Measurements from ENCODE around the gene IRAK1.
A peak's percentile ranks its signal among the peaks of the same experiment; 100 is the strongest.
"Not testable (repeated sequence)": the region's sequence is repeated elsewhere in the genome, so short reads cannot be mapped to it uniquely, and the experiment has no call there.

Gene IRAK1

GRCh38 chrX:154018518-154019060, 1.1 kb downstream of the IRAK1 start:
- no peak for DNase-seq

- DNase-seq, result no peak
Measured at GRCh38 chrX:154017766-154018517, 1.8 kb downstream of the IRAK1 start.

DNA sequence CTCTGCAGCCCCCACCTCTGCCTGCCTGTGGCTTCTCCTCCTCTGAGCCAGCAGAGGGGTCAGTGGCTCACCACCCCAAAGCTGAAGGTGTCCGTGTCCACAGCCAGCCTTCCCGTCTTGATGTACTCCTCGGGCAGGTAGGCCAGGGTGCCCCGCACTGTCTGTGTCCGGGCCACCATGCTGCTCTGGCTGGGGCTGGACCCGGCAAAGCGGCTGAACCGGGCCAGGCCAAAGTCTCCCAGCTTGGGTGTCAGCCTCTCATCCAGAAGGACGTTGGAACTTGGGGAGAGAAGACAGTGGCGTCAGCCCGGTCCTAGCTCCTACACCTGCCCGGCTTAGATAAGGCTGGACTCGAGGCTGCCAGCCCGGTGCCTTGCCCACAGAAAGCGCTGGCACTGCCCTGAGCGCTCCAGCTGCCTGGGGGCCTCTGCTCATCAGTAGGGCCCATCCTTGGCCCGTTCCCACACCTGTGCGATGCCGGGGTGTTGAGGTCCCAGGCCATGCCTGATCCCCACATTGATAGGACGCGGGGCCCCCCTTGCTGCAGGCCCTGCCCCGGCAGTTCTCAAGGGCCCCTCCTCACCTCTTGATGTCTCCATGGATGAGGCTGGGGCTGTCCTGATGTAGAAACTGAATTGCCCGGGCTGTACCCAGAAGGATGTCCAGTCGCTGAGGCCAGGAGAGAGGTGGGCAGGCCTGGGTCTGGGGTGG, 3.2 kb downstream of the IRAK1 start:
- no peak for DNase-seq

GRCh38 chrX:154015581-154016264, 4.0 kb downstream of the IRAK1 start:
- DNase-seq, result no peak

DNA sequence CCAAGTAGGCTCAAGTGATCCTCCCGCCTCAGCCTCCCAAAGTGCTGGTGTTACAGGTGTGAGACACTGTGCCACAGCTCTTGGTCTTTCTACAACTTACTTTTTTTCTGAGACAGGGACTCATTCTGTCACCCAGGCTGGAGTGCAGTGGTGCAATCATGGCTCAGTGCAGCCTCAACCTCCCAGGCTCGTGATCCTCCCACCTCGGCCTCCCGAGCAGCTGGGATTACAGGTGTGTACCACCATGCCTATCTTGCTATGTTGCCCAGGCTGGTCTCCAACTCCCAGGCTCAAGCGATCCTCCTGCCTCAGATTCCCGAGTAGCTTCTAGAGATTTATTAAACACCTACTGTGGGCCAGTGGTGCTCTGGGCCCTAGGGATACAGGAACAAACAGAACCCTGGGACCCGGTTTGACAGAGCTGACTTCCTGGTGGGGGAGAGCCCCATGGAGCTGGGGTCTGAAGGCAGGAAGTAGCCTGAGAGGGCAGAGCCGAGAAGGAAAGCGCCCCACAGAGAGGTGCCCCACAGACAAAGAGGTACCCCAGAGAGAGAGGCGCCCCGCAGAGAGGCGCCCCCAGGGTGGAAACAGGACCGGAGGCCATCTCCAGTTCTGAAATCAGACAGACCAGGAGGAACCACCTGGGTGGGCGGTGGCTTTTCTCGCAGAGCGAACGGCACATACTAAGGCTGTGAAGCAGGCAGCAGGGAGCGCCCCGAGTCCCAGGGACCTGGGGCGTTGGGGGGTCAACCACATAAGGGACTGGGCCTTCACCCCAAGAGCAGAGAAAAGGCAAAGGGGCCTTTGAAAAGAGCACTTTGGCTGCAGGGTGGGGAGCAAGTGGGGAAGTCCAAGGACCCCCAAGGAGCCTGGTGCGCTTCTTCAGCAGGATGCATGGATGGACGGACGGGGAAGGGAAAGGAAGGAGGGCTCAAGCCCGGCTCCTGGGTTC, 5.0 kb downstream of the IRAK1 start:
- no peak for DNase-seq

DNA sequence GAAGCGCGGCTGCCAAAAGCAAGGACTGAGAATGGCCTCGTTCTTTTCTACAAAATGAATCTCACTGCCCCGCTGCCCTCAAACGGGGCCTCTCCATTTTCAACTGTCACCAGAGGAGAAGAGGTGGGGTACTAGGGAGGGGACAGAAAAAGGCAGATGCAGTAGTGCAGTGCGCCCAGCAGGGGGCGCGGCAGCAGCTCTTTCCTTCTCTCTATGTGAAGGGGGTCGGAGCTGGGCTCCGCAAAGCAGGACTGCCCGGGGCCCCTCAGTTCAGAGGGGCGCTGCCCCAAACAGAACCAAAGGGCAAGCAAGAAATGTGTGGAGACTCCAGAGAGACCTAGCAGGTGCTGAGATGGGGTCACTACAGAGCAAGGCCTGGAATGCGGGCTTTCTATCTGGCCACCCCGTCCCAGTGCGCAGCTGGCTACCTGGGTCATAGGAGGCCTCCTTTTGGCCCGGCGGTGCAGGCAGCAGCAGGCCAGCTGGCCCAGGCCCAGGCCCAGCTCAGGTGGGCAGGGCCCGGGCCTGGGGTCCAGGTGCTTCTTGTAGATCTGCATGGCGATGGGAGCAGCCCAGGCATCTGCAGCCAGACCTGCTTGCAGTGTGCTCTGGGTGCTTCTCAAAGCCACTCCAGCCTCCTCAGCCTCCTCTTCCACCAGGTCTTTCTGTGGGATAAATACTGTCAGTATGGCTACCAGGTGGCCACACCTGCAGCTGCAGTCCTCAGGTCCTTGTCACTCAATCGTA, 5.9 kb downstream of the IRAK1 start:
- no peak for DNase-seq

GRCh38 chrX:154013001-154013421, 6.7 kb downstream of the IRAK1 start:
- DNase-seq, result no peak

GRCh38 chrX:154012336-154012991, 7.2 kb downstream of the IRAK1 start:
- DNase-seq, result no peak

GRCh38 chrX:154011376-154012335, 8.0 kb downstream of the IRAK1 start:
- DNase-seq, result no peak

- DNase-seq, result no peak
Measured at GRCh38 chrX:154010330-154011087, 9.2 kb downstream of the IRAK1 start.

GRCh38 chrX:154008521-154008920, 11.2 kb downstream of the IRAK1 start:
- DNase-seq, result peak; percentile 24

DNA sequence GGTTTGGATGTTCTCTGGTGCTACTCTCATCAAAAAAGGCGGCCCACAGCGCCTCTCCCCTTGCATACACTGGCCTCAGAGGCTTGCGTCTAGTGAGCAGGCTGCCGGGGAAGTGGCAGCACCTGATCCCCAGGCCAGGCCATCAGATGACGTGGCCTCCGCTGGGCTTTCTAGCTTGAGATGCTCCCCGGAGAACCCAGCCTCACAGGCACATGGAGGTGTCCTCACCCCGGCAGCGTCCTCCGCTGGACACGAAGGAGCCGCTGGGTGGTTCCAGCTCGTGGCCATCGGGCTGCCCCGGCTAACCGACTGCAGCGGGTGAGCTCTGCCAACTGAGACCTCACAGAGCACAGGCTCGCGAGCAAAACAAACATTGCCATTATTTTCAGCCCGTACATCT, 12.8 kb downstream of the IRAK1 start:
- no peak for DNase-seq

- no peak for DNase-seq
Measured at GRCh38 chrX:154004315-154004714, 15.4 kb downstream of the IRAK1 start.

DNA sequence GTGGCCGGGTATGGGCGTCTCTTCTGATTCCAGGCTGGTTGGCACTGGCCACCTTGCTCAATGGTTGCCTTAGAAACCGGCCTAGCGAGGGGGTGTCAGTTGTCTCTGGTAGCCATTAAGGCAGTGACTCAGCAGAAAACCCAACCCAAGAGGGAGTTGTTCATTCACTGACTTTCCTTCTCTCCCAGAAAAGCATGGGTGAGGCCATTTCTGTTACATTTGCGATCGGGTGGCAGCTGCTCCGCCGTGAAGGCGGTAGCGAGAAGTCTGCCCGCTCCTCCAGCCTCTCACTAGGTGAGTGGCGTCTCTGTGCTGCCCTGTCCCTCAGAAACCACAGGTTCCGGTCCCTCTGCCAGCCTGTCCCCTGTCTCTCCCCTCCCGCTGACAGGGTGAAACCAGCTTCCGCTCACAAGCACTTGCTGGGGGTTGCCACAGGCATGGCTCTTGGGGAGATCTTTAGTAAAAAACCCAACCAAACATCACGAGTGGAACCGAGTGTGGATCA, 17.4 kb downstream of the IRAK1 start:
- peak; percentile 84 for DNase-seq

DNA sequence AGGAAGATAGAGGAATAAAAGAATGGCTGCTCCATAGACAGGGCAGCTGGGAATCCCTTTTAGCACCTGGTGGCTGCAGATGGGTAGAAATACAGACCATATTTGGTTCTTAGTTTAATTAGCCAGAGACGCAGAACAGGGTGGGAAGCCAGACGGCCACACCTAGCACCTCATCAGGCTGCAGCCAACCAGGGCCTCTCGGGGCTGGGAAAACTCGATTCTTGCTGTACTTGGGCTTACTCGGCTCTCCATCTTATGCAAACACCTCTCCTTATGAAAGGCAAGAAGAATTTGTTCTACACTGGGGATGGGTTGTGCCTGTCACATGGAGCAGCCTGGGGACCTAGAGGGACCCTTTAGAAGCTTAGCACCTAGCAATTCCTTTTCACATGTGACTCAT, 19.7 kb downstream of the IRAK1 start:
- DNase-seq, result no peak

- DNase-seq, result no peak
Measured at GRCh38 chrX:153999359-154000037, 20.2 kb downstream of the IRAK1 start.

DNA sequence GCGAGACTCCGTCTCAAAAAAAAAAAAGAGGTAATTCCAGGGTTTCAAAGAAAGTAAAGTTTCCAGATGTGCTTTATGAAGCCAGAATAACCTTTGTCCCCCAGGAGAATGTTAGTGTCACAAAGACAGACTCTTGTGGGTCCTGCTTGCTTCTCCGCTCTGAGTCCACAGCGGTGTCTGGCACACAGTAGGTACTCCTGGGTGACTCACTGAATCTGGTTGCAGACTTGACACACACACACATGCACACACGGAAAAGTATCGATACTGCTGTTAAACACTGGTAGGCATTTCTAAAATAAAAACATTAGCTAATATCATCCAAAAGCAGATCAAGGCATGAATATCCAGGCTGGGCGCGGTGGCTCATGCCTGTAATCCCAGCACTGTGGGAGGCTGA, 24.2 kb downstream of the IRAK1 start:
- no peak for DNase-seq

DNA sequence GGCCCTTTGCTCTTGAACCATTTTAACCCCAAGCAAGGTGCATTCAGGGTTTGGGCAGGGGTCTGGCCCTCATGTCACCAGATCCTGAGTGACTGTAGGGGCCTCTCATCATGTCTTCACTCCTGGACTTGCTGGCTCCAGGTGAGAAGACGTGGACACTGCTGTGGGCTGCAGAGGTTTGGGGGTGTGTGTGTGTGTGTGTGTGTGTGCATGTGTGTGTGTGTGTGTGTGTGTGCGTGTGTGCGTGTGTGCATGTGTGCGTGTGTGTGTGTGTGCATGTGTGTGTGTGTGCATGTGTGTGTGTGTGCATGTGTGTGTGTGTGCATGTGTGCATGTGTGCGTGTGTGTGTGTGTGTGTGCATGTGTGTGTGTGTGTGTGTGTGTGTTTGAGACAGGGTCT, 25.3 kb downstream of the IRAK1 start:
- not testable (repeated sequence) for DNase-seq

All from NCI-H146 (cell line).